HL-60 (cell line): ENCODE data around the gene FBXL7.

ENCODE experiments used
- DNase-seq, 2 experiments: peaks; one replicate each; pipeline ENCODE4 v3.0.0-alpha.2; 2010 to 2020; ENCODE audit warnings: low read depth in 1 of 2, low spot score in 1 of 2
- H3K27ac ChIP-seq: fragments of 250-450 bp; sonication (Bioruptor Pico); replicated peaks from 2 replicates; pipeline ENCODE4 v1.5.1; 2020; ENCODE audit warnings: mild to moderate bottlenecking, moderate library complexity
- H3K27me3 ChIP-seq: fragments of 250-450 bp; sonication (Bioruptor Pico); 2 replicates; pipeline ENCODE4 v1.5.1; 2021; ENCODE audit warnings: mild to moderate bottlenecking, moderate library complexity; ENCODE audit not compliant: insufficient read depth, poor library complexity, severe bottlenecking
- H3K4me3 ChIP-seq: replicated peaks from 2 replicates; pipeline ENCODE4 v1.5.1; 2011; ENCODE audit warnings: mild to moderate bottlenecking, control low read depth, low read length; ENCODE audit not compliant: insufficient read depth
- CTCF ChIP-seq: IDR thresholded peaks from one replicate; pipeline ENCODE4 v1.5.1; 2011; ENCODE audit warnings: low read length, control low read depth, inconsistent platforms; ENCODE audit not compliant: insufficient read depth
- GABPA ChIP-seq: IDR thresholded peaks from 2 replicates; pipeline ENCODE4 v1.6.1; 2012; ENCODE audit warnings: low read depth
- POLR2AphosphoS5 ChIP-seq: IDR thresholded peaks from 2 replicates; pipeline ENCODE4 v1.6.1; 2012; ENCODE audit warnings: low read depth
- REST ChIP-seq: IDR thresholded peaks from 2 replicates; pipeline ENCODE4 v1.6.1; 2012; ENCODE audit warnings: low read depth; ENCODE audit not compliant: insufficient replicate concordance
- SPI1 ChIP-seq: IDR thresholded peaks from 2 replicates; pipeline ENCODE4 v1.6.1; 2012; ENCODE audit warnings: low read depth, mild to moderate bottlenecking, borderline replicate concordance

FBXL7 gene

GRCh38 chr5:15831408-15831807 is 331.4 kb downstream of the FBXL7 start:
- H3K27ac ChIP-seq = no peak overlapping the region
- TF ChIP-seq GABPA (no peak), POLR2AphosphoS5 (no peak)
- no peak for DNase-seq
- H3K4me3 ChIP-seq = no peak overlapping the region
- no peaks in the 10 kb centered on the region for H3K27me3 ChIP-seq

GRCh38 chr5:15833365-15833764 is 333.4 kb downstream of the FBXL7 start:
- no peak for TF ChIP-seq POLR2AphosphoS5
- no peak for TF ChIP-seq GABPA
- no peak for TF ChIP-seq CTCF
- TF ChIP-seq SPI1 = no peak
- no peak for TF ChIP-seq REST

GRCh38 chr5:15834596-15835245 is 334.7 kb downstream of the FBXL7 start:
- TF ChIP-seq POLR2AphosphoS5 = no peak
- no peak for TF ChIP-seq CTCF
- no peak for TF ChIP-seq REST
- TF ChIP-seq GABPA = no peak
- no peak for TF ChIP-seq SPI1
- Histone ChIP-seq H3K27me3 (no peaks in the 10 kb centered on the region), H3K27ac (no peak overlapping the region), H3K4me3 (no peak overlapping the region)
- no peak for DNase-seq

More at GRCh38 chr5:15833365-15833764, 333.4 kb downstream of the FBXL7 start:
- Histone ChIP-seq H3K27ac (no peak overlapping the region), H3K4me3 (no peak overlapping the region), H3K27me3 (no peaks in the 10 kb centered on the region)
- no peak for DNase-seq

GRCh38 chr5:15835514-15835913 is 335.5 kb downstream of the FBXL7 start:
- no peak overlapping the region for H3K27ac ChIP-seq
- no peak overlapping the region for H3K4me3 ChIP-seq
- H3K27me3 ChIP-seq = no peaks in the 10 kb centered on the region
- DNase-seq = no peak
- TF ChIP-seq GABPA (no peak), REST (no peak), SPI1 (no peak), CTCF (no peak), POLR2AphosphoS5 (no peak)
